SK-N-MC (cell line): Measurements from ENCODE around the gene REXO4.

Experiments
- EZH2 ChIP-seq: fragments of 200-600 bp; sonication (generic); IDR thresholded peaks from one replicate; pipeline ENCODE4 v1.6.1; 2017; ENCODE audit warnings: antibody characterized with exemption
- FOXP2 ChIP-seq: optimal IDR thresholded peaks from 2 replicates; pipeline ENCODE3; 2011; ENCODE audit warnings: mild to moderate bottlenecking, moderate library complexity; ENCODE audit not compliant: insufficient read depth; ENCODE audit errors: extremely low read length, control extremely low read depth
- POLR2AphosphoS5 ChIP-seq: IDR thresholded peaks from 2 replicates; pipeline ENCODE4 v1.6.1; 2012; ENCODE audit warnings: mild to moderate bottlenecking, low read depth, low read length, borderline replicate concordance

- TF ChIP-seq EZH2 (no peak), POLR2AphosphoS5 (no peak), FOXP2 (no peak)
Measured at GRCh38 chr9:133371261-133371711, 46.5 kb downstream of the REXO4 start.
